Mesothelial cell of epicardium (in vitro differentiated cells): ENCODE data around the gene TEX2. TPM values are rescaled to one million over a fixed set of nuclear protein-coding genes. Genes with fewer than 3 reads are reported as not detected.

Source experiments
- DNase-seq, 2 experiments: peaks; one replicate each; pipeline ENCODE4 v3.0.0; 2021; ENCODE audit warnings: low spot score in 2 of 2; ENCODE audit not compliant: unreplicated experiment in 2 of 2
- H3K27ac Mint-ChIP-seq: 2 replicates; pipeline ENCODE4 v1.8.0; 2021; ENCODE audit warnings: mixed read lengths
- H3K27me3 Mint-ChIP-seq: 2 replicates; pipeline ENCODE4 v1.8.0; 2021; ENCODE audit warnings: low read depth, mixed read lengths
- H3K36me3 Mint-ChIP-seq: 2 replicates; pipeline ENCODE4 v1.8.0; 2021; ENCODE audit warnings: mixed read lengths
- H3K4me1 Mint-ChIP-seq: 2 replicates; pipeline ENCODE4 v1.8.0; 2021; ENCODE audit warnings: mixed read lengths
- H3K4me3 Mint-ChIP-seq: 2 replicates; pipeline ENCODE4 v1.8.0; 2021; ENCODE audit warnings: mild to moderate bottlenecking, moderate library complexity, mixed read lengths
- H3K9me3 Mint-ChIP-seq: 2 replicates; pipeline ENCODE4 v1.8.0; 2021; ENCODE audit warnings: mixed read lengths
- total RNA-seq: library from RNA; stranded (reverse); gene quantifications from 3 replicates; pipeline ENCODE4 v1.2.1, GENCODE V29; 2021
- TF ChIP-seq, protein P1 (sequence below): fragments of 200-600 bp; sonication (generic); IDR thresholded peaks from one replicate; pipeline ENCODE4 v1.5.0; 2021; ENCODE audit warnings: antibody characterized with exemption; ENCODE audit not compliant: unreplicated experiment

Gene TEX2
- total RNA-seq, 1 donor from 2014 or later, result 27.1 TPM

DNA sequence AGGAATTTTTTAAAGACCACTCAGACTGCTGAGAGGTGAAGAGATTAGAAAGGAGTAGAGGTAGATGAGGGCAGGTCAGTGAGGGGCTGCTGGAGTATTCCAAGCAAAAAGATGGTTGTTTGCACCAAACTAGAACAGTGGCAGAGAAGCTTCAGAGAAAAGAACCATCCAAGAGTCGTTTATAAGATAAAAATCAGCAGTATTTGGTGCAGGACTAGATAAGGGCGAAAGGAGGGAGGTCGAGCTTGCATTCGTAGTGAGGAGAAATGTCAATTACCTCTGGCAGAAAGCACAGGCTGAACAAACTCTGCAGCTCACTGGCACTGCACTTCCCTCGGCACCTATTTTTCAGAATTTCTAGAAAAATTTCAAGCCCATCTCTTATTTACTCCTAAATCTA is 9.6 kb downstream of the TEX2 start:
- TF ChIP-seq, protein P1, sequence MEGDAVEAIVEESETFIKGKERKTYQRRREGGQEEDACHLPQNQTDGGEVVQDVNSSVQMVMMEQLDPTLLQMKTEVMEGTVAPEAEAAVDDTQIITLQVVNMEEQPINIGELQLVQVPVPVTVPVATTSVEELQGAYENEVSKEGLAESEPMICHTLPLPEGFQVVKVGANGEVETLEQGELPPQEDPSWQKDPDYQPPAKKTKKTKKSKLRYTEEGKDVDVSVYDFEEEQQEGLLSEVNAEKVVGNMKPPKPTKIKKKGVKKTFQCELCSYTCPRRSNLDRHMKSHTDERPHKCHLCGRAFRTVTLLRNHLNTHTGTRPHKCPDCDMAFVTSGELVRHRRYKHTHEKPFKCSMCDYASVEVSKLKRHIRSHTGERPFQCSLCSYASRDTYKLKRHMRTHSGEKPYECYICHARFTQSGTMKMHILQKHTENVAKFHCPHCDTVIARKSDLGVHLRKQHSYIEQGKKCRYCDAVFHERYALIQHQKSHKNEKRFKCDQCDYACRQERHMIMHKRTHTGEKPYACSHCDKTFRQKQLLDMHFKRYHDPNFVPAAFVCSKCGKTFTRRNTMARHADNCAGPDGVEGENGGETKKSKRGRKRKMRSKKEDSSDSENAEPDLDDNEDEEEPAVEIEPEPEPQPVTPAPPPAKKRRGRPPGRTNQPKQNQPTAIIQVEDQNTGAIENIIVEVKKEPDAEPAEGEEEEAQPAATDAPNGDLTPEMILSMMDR, result no peak
- peak overlapping the region; percentile 24 for H3K27ac Mint-ChIP-seq
- DNase-seq, result no peak
- peaks cover 48% of the 10 kb centered on the region for H3K4me1 Mint-ChIP-seq
- H3K36me3 Mint-ChIP-seq, result no peaks in the 10 kb centered on the region
- H3K4me3 Mint-ChIP-seq, result no peak overlapping the region
- H3K9me3 Mint-ChIP-seq, result no peaks in the 10 kb centered on the region
- no peaks in the 10 kb centered on the region for H3K27me3 Mint-ChIP-seq

DNA sequence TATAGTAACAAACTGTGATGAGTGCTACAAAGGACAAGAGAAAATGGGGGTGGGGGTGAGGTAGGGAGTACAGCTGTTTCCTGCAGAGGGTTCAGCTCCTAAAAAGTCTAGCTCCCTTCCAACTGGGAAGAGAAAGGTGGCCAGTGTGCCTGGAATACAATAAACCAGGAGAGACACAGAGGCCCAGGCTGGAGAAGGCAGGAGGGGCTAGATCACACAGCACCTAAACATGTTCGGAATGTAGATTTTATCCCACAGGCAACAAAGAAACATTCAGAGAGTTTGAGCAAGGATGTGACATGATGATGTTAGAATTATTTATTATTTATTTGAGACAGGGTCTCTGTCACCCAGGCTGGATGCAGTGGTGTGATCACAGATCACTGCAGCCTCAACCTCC is 10.2 kb downstream of the TEX2 start:
- TF ChIP-seq, protein P1, result no peak
- H3K27me3 Mint-ChIP-seq, result no peaks in the 10 kb centered on the region
- H3K4me1 Mint-ChIP-seq, result peaks cover 54% of the 10 kb centered on the region
- no peaks in the 10 kb centered on the region for H3K9me3 Mint-ChIP-seq
- no peak for DNase-seq
- H3K27ac Mint-ChIP-seq, result peak overlapping the region; percentile 58
- H3K36me3 Mint-ChIP-seq, result no peaks in the 10 kb centered on the region
- H3K4me3 Mint-ChIP-seq, result no peak overlapping the region

DNA sequence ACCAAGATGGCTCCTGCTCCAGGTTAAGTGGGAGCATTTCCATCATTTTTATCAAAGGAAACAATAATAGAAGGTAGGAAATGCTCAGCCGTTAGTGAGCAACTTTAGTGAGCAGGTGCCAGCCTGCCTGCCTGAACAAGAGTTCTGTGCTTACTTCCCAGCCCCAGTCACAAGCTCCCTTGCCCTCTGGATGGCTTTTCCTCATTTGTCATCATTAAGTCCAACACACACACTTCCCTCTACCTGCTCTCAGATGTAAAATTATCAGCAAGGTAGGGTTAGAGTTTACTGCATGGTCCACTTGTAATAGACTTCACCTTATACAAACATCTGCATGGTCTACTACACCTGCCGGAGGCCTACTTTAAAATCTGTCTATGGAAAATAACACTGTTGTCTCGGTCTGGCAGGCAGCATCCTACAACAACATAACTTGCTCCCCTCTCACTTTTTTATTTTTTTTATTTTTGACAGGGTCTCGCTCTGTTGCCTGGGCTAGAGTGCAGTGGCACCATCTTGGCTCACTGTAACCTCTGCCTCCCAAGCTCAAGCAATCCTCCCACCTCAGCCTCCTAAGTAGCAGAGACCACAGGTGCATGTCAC is 12.7 kb downstream of the TEX2 start:
- no peak for DNase-seq
- H3K27me3 Mint-ChIP-seq, result no peaks in the 10 kb centered on the region
- peaks cover 57% of the 10 kb centered on the region for H3K4me1 Mint-ChIP-seq
- no peaks in the 10 kb centered on the region for H3K36me3 Mint-ChIP-seq
- H3K4me3 Mint-ChIP-seq, result no peak overlapping the region
- TF ChIP-seq, protein P1, result no peak
- H3K9me3 Mint-ChIP-seq, result no peaks in the 10 kb centered on the region
- H3K27ac Mint-ChIP-seq, result peak overlapping the region; percentile 64

DNA sequence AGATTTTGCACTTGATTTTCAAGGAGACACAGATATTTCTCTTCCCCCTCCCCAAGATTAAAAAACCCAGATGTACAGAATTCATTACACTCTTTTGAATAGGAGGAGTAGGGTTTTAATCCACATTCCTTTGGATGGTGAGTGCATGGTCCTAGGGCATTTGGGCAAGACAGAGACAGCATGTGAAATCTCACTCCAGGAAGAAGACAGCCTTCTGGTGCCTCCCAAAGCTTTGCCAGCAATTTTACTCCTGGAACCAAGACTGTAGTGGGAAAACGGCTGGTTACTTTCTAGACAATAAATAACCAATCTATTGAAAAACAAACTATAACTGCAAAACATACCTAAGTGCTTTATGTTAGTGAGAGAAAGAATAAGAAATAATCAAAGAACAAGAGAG is 15.2 kb downstream of the TEX2 start:
- TF ChIP-seq, protein P1, result no peak
- H3K9me3 Mint-ChIP-seq, result no peaks in the 10 kb centered on the region
- H3K36me3 Mint-ChIP-seq, result no peaks in the 10 kb centered on the region
- peaks cover 62% of the 10 kb centered on the region for H3K4me1 Mint-ChIP-seq
- DNase-seq, result no peak
- no peaks in the 10 kb centered on the region for H3K27me3 Mint-ChIP-seq
- no peak overlapping the region for H3K4me3 Mint-ChIP-seq
- H3K27ac Mint-ChIP-seq, result peak overlapping the region; percentile 69

DNA sequence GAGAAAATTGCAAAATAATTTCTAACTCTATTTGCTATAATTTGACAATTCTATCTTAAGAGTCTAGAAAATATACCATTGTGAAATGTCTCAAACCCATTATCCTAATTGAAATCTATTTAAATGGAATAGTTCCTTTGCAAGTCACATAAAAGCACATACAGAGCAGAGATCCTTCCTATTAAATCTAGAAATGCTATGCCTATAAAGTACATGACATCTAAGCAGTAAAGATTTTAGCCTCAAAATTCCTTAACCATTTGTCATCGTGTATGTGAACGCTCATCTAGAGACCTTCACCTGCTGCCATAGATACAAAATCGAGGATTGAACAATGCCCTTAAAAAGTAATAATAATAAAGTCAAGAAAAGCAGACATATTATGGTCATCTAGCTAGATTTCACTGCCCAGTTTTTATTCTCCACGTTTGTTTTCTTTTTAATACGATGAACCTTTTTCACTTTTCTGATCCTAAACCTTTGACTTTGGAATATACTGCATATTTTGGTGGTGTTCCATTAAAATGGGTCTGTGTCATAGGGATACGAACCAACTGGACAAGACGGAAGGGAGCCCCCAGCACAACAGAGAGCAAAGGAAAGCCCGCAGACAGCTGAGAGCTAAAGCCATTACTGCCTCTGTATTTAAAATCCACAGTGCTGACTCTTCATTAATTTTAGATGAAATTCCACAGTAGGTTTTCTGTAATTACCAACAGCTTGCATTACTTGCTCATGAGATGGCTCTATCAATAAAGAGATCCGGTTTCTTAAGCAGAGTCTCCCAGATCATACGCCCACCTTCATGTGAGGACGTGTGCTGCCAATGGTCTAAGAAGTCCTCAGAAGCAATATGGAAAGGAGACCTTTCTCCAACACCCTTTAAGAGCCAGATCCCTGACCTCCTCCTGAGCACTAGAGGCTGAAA is 17.6 kb downstream of the TEX2 start:
- peaks cover 67% of the 10 kb centered on the region for H3K4me1 Mint-ChIP-seq
- H3K4me3 Mint-ChIP-seq, result no peak overlapping the region
- H3K36me3 Mint-ChIP-seq, result no peaks in the 10 kb centered on the region
- no peak for DNase-seq
- no peaks in the 10 kb centered on the region for H3K27me3 Mint-ChIP-seq
- H3K9me3 Mint-ChIP-seq, result no peaks in the 10 kb centered on the region
- TF ChIP-seq, protein P1, result no peak
- peak overlapping the region; percentile 92 for H3K27ac Mint-ChIP-seq
